Measurements from ENCODE around the gene LAMA2.

LAMA2 gene

DNA sequence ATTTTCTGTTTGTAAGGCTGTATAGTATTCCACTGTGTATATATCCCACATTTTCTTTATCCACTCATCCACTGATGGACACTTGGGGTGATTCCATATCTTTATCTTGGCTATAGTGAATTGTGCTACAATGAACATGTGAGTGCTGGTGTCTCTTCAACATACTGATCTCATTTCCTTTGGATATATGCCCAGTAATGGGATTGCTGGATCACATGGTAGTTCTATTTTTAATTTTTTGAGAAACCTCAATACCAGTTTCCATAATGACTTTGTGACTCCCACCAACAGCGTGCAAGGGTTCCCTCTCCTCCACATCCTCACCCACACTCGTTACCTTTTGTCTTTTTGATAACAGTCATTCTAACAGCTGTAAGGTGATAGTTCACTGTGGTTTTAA is 661.0 kb downstream of the LAMA2 start:
- no peak for DNase-seq

DNA sequence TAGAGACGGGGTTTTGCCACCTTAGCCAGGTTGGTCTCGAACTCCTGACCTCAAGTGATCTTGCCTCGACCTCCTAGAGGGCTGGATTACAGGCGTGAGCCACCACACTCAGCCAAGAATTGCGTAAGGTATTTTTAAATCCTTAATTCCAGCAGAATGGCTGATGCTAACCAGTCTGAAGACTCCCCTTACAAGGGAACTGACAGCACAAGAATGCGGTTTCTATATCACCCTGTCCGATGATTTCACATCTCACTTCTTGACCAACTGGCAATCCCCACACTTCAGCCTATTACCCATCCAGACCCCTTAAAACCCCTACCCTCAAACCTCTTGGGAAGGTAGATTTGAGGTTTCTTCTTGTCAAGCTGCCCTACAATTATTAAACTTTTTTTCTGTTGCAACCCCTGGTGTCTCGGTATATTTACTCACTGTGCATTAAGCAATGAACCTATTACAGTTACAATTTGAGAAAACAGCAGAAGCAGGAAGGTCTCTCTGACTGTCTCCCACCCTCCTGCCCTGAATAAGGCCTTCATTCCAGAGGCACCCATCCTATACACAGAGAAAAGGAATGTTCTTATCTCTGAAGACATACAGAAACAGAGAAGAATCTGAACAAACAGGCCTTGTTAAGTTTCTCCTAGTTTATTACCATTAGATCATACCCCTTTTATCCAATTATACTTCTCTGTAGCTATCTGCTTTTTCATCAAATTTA is 662.1 kb downstream of the LAMA2 start:
- DNase-seq: no peak

DNA sequence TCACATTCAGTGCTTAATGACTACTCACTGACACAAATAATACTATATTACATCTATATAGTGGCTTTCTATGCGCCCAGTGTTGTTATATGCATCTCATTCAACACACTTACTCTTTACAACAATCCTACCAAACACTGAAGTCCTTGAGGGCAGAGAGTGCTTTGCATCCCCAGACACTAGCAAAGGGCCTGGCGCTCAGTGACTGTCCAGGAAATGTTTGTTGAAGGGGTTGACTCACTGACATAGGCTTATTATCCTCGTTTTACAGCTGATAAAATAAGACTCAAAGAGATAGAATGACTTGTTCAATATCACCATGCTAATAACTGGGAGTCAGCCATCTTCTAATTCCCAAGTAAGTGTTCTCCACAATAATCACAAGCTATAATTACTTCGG is 663.8 kb downstream of the LAMA2 start:
- DNase-seq: no peak

DNA sequence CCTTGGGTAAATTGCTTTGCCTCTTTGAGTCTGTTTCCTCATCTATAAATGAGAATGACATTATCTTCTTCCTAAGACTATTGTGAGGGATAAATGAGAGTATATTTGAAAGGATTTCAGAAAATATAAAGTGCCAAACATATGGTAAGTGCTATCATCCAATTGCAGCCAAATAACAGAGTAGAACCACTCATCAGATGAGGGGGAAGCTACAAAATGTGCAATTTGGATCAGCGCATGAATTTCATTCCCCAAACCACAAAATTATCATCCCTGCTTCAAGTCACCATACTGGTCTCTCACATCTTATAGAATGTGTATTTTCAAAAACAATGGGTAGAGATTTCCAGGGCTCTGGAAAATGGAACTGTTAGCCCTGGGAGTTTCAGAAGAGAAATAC is 668.5 kb downstream of the LAMA2 start:
- DNase-seq: no peak

- DNase-seq: no peak
Observed at GRCh38 chr6:129552413-129552812, 669.5 kb downstream of the LAMA2 start.

GRCh38 chr6:129555206-129555832 is 672.4 kb downstream of the LAMA2 start:
- DNase-seq: no peak

GRCh38 chr6:129558248-129558647 is 675.3 kb downstream of the LAMA2 start:
- no peak for DNase-seq

- DNase-seq: no peak
Observed at GRCh38 chr6:129565366-129565765, 682.4 kb downstream of the LAMA2 start.

- DNase-seq: no peak
Observed at GRCh38 chr6:129565811-129566210, 682.9 kb downstream of the LAMA2 start.

All from CD4-positive, alpha-beta T cell treated with Interleukin-6 for 4 hours (primary cell).